Kidney (tissue), 14 donors: ENCODE data around the gene OXSR1. TPM values are rescaled to one million over a fixed set of nuclear protein-coding genes. Genes with fewer than 3 reads are reported as not detected.
A peak's percentile ranks its signal among the peaks of the same experiment; 100 is the strongest.
"Not testable (repeated sequence)": the region's sequence is repeated elsewhere in the genome, so short reads cannot be mapped to it uniquely, and the experiment has no call there.

Source experiments
- DNase-seq, 5 donors: peaks; one replicate each; pipeline ENCODE4 v3.0.0-alpha.2; 2013 to 2020
- FAIRE-seq: peaks from 2 replicates; lab custom pipeline; 2012; peaks lifted over from hg19 to GRCh38; lab: Jason Lieb, UNC
- H3K27ac ChIP-seq, 2 donors: one replicate each; pipeline ENCODE4 v1.7.0; 2013; ENCODE audit warnings: low read depth in 2 of 2, low read length in 2 of 2, inconsistent platforms in 1 of 2
- H3K27me3 ChIP-seq: one replicate; pipeline ENCODE4 v1.7.1; 2013; ENCODE audit warnings: low read length, inconsistent platforms; ENCODE audit not compliant: control insufficient read depth, insufficient read depth
- H3K36me3 ChIP-seq, 3 donors: one replicate each; pipeline versions ENCODE4 v1.7.0 to v1.7.1; 2013; ENCODE audit warnings: low read length in 3 of 3, control low read depth in 1 of 3, inconsistent platforms in 1 of 3; ENCODE audit not compliant: insufficient read depth in 3 of 3, control insufficient read depth in 2 of 3
- H3K4me1 ChIP-seq, 3 donors: one replicate each; pipeline versions ENCODE4 v1.7.0 to v1.7.1; 2013; ENCODE audit warnings: low read length in 3 of 3, inconsistent platforms in 1 of 3, low read depth in 1 of 3; ENCODE audit not compliant: control insufficient read depth in 2 of 3, insufficient read depth in 2 of 3
- H3K4me3 ChIP-seq, 3 donors: one replicate each; pipeline versions ENCODE4 v1.7.0 to v1.8.1; 2013; ENCODE audit warnings: low read length in 3 of 3, control low read depth in 1 of 3, inconsistent platforms in 1 of 3
- H3K9ac ChIP-seq, 3 donors: one replicate each; pipeline versions ENCODE4 v1.7.0 to v1.7.1; 2013; ENCODE audit warnings: low read length in 3 of 3, control low read depth in 1 of 3, inconsistent platforms in 1 of 3
- H3K9me3 ChIP-seq, 3 donors: one replicate each; pipeline versions ENCODE4 v1.7.0 to v1.7.1; 2013; ENCODE audit warnings: low read length in 3 of 3, control low read depth in 1 of 3, inconsistent platforms in 1 of 3; ENCODE audit not compliant: control insufficient read depth in 2 of 3, insufficient read depth in 1 of 3
- CTCF ChIP-seq: IDR thresholded peaks from 3 replicates; pipeline ENCODE4 v1.5.1; 2012; ENCODE audit warnings: mild to moderate bottlenecking, moderate library complexity, borderline replicate concordance; ENCODE audit not compliant: insufficient read depth; ENCODE audit errors: extremely low read depth
- intact Hi-C: fragments of 100-400 bp; cut with DNase I; formaldehyde crosslinking; loops from one replicate; pipeline ENCODE4 v1.11.1; 2022
- polyA plus RNA-seq: library from polyadenylated mRNA; stranded (reverse); fragments of 350-450 nt; fragmentation: Illumina TruSeq; extraction: RNeasy Lipid Tissue Mini Kit (QIAGEN cat#74804); gene quantifications from one replicate; pipeline ENCODE4 v1.2.3, GENCODE V29; 2014; ENCODE audit warnings: low read depth, low replicate concordance; ENCODE audit not compliant: insufficient read depth
- total RNA-seq: library from RNA; stranded (reverse); fragmentation: NEBNext Ultra II Directional; extraction: Animal tissue kit (Norgen Biotek cat#: 25700); gene quantifications from one replicate; pipeline ENCODE4 v1.2.1, GENCODE V29; 2021
- donor health status: control.
- donor health status: control.
- donor health status: control.
- donor health status: control.
- donor health status: control.
- donor health status: DM: yes; HTN: yes; CAD: no.
- donor health status: Normal renal cell carcinoma (clear cell type).

OXSR1 gene
- total and polyA plus RNA-seq, 2 donors from 2014 or later = 16.7 to 40.0 TPM

GRCh38 chr3:38133209-38133556 is 32.2 kb upstream of the OXSR1 start:
- H3K4me3 ChIP-seq = peak overlapping the region in 1 of 3 donors; percentile 19

GRCh38 chr3:38133557-38134405 is 31.6 kb upstream of the OXSR1 start:
- intact Hi-C loops = no loop called here
- peak overlapping the region; percentile 61 to 74 for H3K27ac ChIP-seq
- H3K9ac ChIP-seq = peak overlapping the region in 1 of 3 donors; percentile 80
- peaks cover 0 to 53% (median 39%) of the 10 kb centered on the region in 3 donors for H3K4me1 ChIP-seq
- H3K4me3 ChIP-seq = peak overlapping the region in 1 of 3 donors; percentile 82
- peak in 2 of 5 donors; percentile 24 to 48 for DNase-seq
- peaks cover 5 to 52% (median 24%) of the 10 kb centered on the region in 3 donors for H3K36me3 ChIP-seq
- no peaks in the 10 kb centered on the region for H3K27me3 ChIP-seq
- no peak for FAIRE-seq
- H3K9me3 ChIP-seq = no peaks in the 10 kb centered on the region
- no peak for TF ChIP-seq CTCF

More at GRCh38 chr3:38133209-38133556, 32.2 kb upstream of the OXSR1 start:
- no peak for TF ChIP-seq CTCF
- H3K27ac ChIP-seq = peak overlapping the region; percentile 56 to 61
- peaks cover 0 to 53% (median 38%) of the 10 kb centered on the region in 3 donors for H3K4me1 ChIP-seq
- no peaks in the 10 kb centered on the region for H3K9me3 ChIP-seq
- peaks cover 5 to 56% (median 25%) of the 10 kb centered on the region in 3 donors for H3K36me3 ChIP-seq
- no peak for FAIRE-seq
- H3K27me3 ChIP-seq = no peaks in the 10 kb centered on the region
- DNase-seq = no peak
- intact Hi-C loops = no loop called here
- no peak overlapping the region for H3K9ac ChIP-seq

GRCh38 chr3:38134517-38135143 is 30.7 kb upstream of the OXSR1 start:
- peak overlapping the region; percentile 47 to 74 for H3K27ac ChIP-seq
- FAIRE-seq, DNase-seq, H3K9me3 ChIP-seq, intact Hi-C loops, H3K27me3 ChIP-seq: not testable (repeated sequence)
- H3K9ac ChIP-seq = peak overlapping the region in 1 of 3 donors; percentile 80
- peaks cover 0 to 53% (median 39%) of the 10 kb centered on the region in 3 donors for H3K4me1 ChIP-seq
- H3K4me3 ChIP-seq = peak overlapping the region in 2 of 3 donors; percentile 72 to 82
- peaks cover 5 to 44% (median 19%) of the 10 kb centered on the region in 3 donors for H3K36me3 ChIP-seq

- H3K9me3 ChIP-seq, DNase-seq, H3K27me3 ChIP-seq, FAIRE-seq, intact Hi-C loops: not testable (repeated sequence)
- H3K36me3 ChIP-seq = peaks cover 5 to 37% (median 15%) of the 10 kb centered on the region in 3 donors
- H3K4me3 ChIP-seq = peak overlapping the region; percentile 70 to 82 (median 72)
- H3K27ac ChIP-seq = peak overlapping the region in 1 of 2 donors; percentile 59
- peaks cover 0 to 47% (median 42%) of the 10 kb centered on the region in 3 donors for H3K4me1 ChIP-seq
- H3K9ac ChIP-seq = peak overlapping the region in 2 of 3 donors; percentile 54 to 80
These were observed 29.6 kb upstream of the OXSR1 start for GRCh38 chr3:38135621-38136277.
